GM18508 (cell line): ENCODE results near the gene MRGPRD.

Experiments used
- ATAC-seq: cut with Tn5 transposase; IDR thresholded peaks from one replicate; pipeline ENCODE4 v1.9.1; 2021; ENCODE audit warnings: moderate number of reproducible peaks; ENCODE audit not compliant: insufficient read depth, unreplicated experiment

Gene MRGPRD

DNA sequence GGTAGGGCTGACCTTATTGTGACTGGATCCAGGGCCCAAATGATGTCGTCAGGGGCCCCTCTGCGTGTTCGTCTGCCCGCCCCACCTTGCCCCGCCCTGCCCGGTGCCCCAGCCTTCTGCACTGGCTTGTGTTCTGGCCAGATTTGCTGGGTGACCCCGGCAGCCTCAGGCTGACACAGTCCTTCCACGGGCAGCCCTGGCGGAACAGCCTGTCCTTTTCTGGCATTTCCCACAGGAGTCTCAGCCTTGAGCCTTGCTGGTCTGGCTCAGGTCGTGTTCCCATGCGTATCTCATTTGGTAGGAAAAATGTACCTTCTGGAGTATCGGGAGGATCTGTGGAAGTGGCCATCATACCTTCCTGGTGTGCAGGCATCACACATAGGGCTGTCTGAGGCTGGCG lies 46.1 kb downstream of the MRGPRD start:
- no peak for ATAC-seq

DNA sequence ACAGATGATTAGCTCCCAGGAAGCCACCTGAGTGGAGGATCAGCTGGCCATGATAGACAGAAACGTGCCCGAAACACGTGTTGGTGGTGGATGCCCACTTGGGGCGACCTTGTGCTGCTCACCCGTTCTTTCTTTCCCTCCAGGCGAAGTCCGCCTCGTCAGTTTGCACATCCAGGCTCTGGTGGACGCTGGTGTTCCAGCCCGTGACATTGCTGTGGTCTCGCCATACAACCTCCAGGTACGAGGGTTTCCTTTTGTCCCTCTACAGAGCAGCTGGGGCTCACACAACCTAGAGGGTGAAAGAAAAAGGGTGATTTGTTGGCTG lies 46.5 kb downstream of the MRGPRD start:
- no peak for ATAC-seq

DNA sequence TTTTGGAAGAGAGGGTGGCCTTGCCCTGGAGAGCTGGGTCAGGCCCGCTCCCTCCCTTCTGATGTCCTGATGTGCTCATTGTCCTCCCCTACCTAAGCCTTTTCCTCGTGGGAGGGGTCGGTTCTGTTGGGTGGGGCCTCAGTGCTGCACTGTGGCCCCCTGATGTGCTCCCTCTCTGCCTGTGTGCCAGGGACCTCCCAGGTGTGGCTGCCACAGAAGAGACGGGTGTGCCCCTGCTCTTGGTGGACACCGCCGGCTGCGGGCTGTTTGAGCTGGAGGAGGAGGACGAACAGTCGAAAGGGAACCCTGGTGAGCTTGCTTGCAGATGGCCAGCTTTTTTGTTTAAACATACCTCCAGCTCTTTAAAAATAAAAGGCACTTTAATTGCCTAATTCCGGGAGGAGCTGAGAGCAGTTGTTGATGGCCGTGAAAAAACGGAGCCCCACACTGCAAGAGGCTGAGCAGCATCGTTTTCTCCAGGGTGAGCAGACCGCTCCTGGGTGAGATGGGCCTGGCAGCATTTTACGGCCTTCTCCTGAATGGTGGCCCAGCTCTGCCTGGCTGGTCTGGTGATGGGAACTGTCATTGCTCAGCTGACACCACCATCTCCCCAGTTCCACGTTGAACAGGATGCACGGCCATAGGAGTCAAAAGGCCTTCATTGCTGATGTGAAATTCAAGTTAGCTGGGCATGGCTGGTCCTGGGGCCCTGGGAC lies 47.0 kb downstream of the MRGPRD start:
- no peak for ATAC-seq

DNA sequence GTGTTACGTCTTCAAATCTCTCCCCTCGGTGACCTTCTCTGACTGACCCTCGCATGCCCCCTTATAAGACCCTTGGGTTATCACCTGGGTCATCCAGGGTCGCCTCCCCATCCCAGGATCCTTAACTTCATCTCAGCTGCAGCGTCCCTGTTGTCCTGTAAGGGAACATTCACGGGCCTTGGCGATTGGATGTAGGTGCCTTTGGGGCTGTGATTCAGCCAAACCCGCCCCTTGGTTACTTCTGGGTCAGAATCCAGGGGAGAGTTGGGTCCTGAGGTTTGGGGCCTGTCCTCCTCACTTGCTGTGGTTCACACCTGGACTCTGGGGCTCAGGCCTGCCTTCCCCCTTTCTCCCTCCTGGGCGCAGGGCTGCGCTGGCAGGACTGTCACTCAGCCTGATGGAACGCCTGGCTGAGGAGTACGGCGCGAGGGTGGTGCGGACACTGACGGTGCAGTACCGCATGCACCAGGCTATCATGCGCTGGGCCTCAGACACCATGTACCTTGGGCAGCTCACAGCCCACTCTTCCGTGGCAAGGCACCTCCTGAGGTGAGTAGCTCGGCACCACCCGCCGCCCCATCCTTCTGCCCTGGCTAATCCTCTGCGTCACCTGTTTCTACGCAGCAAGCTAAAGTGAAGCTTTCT lies 47.7 kb downstream of the MRGPRD start:
- ATAC-seq = no peak

DNA sequence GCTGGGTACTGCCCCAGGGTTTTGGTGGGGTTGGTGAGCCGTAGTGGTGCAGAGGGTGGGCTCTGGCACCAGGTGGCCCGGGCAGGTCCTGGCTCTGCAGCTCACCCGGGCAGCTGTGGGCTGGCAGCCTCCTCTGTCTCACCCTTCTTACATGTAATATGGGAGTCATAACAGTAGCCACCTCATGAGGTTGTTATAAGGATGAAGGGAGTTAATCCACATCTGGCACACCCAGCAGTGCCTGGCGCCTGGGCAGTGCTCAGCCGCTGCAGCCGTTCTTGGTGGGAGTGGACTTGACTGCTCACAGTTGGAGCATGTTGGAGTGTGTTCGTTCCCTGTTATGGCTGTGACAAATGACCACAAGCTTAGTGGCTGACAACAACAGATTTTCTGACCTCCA lies 48.4 kb downstream of the MRGPRD start:
- ATAC-seq = no peak

DNA sequence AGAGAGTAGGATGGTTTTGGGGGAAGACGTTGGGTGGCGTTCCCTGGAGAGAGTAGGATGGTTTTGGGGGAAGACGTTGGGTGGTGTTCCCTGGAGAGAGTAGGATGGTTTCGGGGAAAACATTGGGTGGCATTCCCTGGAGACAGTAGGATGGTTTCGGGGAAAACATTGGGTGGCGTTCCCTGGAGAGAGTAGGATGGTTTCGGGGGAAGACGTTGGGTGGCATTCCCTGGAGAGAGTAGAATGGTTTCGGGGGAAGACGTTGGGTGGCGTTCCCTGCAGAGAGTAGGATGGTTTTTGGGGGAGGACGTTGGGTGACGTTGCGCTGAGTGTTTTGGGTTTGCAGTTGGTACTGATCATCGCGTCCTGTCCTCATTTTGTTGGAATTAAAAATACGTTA lies 48.9 kb downstream of the MRGPRD start:
- ATAC-seq = no peak

DNA sequence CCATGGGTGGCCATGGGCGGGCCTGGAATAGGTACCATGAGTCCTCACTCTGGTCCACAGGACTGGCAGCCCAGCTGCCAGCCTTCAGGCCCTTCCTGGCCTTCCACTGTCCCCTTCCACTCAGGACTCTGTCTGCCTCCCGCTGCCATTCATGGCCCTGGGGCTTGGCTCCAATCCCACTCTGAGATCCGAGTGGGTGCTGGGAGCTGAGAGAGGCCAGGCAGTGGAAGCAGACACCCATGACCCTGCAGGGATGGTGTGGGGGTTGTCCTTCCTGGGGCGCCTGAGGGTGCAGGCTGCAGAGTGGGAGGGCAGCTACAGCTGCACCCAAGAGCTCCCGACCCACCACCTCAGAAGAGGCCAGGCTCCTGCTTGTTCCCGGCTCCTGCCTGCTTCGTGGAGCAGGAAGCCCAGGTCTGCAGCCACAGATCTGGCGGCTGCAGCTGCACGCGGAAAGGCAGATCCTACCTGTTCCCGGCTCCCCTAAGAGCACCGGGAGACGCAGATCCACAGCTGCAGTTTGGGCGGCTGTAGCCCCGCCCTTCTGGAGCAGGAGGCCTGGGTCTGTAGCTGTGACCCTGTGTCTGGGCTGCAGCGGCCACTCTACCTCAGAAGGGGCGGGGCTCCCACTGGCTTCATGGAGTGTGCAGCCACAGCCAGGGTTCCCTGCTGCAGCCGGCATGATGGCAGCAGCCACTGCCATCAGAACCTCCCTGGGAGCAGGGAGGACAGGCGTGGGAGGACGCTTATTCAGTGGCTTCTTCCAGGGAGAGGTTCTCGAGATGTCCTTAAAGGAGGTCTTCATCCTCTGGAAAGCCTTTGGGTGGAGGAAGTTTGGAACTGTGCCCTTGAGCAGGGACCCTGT lies 49.6 kb downstream of the MRGPRD start:
- ATAC-seq = no peak
